A673 (cell line): ENCODE data around the gene PRKCSH. TPM values are rescaled to one million over a fixed set of nuclear protein-coding genes. Genes with fewer than 3 reads are reported as not detected.
A peak's percentile ranks its signal among the peaks of the same experiment; 100 is the strongest.
"Not testable (repeated sequence)": the region's sequence is repeated elsewhere in the genome, so short reads cannot be mapped to it uniquely, and the experiment has no call there.

Experiments used
- BruUV-seq: library from RNA; stranded (reverse); fragments of 400-500 nt; replicated peaks from 2 replicates; lab custom pipeline; 2021; lab: Mats Ljungman, UMichigan
- CTCF ChIA-PET: fragments of 300-600 bp; sonication (Branson Sonifier 250); formaldehyde crosslinking; loops from one replicate; lab custom pipeline; 2022; ENCODE audit warnings: antibody characterized with exemption; lab: Charles Lee
- POLR2A ChIA-PET: fragments of 300-600 bp; sonication (Branson Sonifier 250); formaldehyde crosslinking; loops from one replicate; lab custom pipeline; 2022; ENCODE audit warnings: antibody characterized with exemption; ENCODE audit not compliant: low non-redundant PET; lab: Charles Lee
- DNase-seq: peaks from one replicate; pipeline ENCODE4 v3.0.0-alpha.2; 2015; ENCODE audit warnings: low spot score
- H3K27ac ChIP-seq: fragments of 200-600 bp; sonication (generic); 2 replicates; pipeline ENCODE4 v1.5.1; 2016; ENCODE audit warnings: mixed run types, low read depth, mild to moderate bottlenecking, mixed read lengths, antibody characterized with exemption, low read length; ENCODE audit not compliant: poor library complexity, severe bottlenecking
- H3K27me3 ChIP-seq: fragments of 200-600 bp; sonication (generic); replicated peaks from 2 replicates; pipeline ENCODE4 v1.6.1; 2017; ENCODE audit warnings: mixed run types, low read depth, mild to moderate bottlenecking, mixed read lengths, antibody characterized with exemption, low read length; ENCODE audit not compliant: insufficient read depth, poor library complexity
- H3K36me3 ChIP-seq: fragments of 200-600 bp; sonication (generic); 2 replicates; pipeline ENCODE4 v1.6.1; 2016; ENCODE audit warnings: mixed run types, mild to moderate bottlenecking, mixed read lengths, antibody characterized with exemption, low read length; ENCODE audit not compliant: insufficient read depth, poor library complexity, severe bottlenecking
- H3K4me1 ChIP-seq: fragments of 200-600 bp; sonication (generic); 2 replicates; pipeline ENCODE4 v1.6.1; 2017; ENCODE audit warnings: mixed run types, mild to moderate bottlenecking, mixed read lengths, antibody characterized with exemption, low read length; ENCODE audit not compliant: insufficient read depth, poor library complexity, severe bottlenecking
- H3K4me3 ChIP-seq: fragments of 200-600 bp; sonication (generic); 2 replicates; pipeline ENCODE4 v1.5.1; 2016; ENCODE audit warnings: low read depth, mixed run types, mild to moderate bottlenecking, mixed read lengths, low read length; ENCODE audit not compliant: poor library complexity, severe bottlenecking
- H3K9me3 ChIP-seq: fragments of 200-600 bp; sonication (generic); 2 replicates; pipeline ENCODE4 v1.6.1; 2016; ENCODE audit warnings: mixed run types, low read depth, mild to moderate bottlenecking, mixed read lengths, antibody characterized with exemption, low read length; ENCODE audit not compliant: poor library complexity, severe bottlenecking
- CTCF ChIP-seq: fragments of 300-800, 200-600 bp; sonication (generic); conservative IDR thresholded peaks from 2 replicates; pipeline ENCODE4 v1.5.1; 2017; ENCODE audit warnings: low read depth, mild to moderate bottlenecking, antibody characterized with exemption, low read length, moderate library complexity, mixed read lengths
- EZH2 ChIP-seq: fragments of 200-600 bp; sonication (generic); IDR thresholded peaks from 2 replicates; pipeline ENCODE4 v1.6.1; 2017; ENCODE audit warnings: borderline replicate concordance, low read depth, mild to moderate bottlenecking, mixed read lengths, antibody characterized with exemption, low read length; ENCODE audit not compliant: poor library complexity, severe bottlenecking
- intact Hi-C: fragments of 100-400 bp; cut with micrococcal nuclease; formaldehyde crosslinking; loops from one replicate; pipeline ENCODE4 v1.10.0; 2022; ENCODE audit not compliant: unreplicated experiment
- total RNA-seq: library from RNA; stranded (reverse); gene quantifications from 2 replicates; pipeline ENCODE4 v1.2.3, GENCODE V29; 2021

Gene PRKCSH
- total RNA-seq, 1 experiment from 2014 or later = 468 TPM

GRCh38 chr19:11451871-11452619 lies 16.6 kb downstream of the PRKCSH start:
- no TSS peak for BruUV-seq
- H3K27ac ChIP-seq = peak overlapping the region; percentile 58
- intact Hi-C loops = no loop called here

GRCh38 chr19:11452620-11453310 lies 17.3 kb downstream of the PRKCSH start:
- Histone ChIP-seq H3K9me3 (no peaks in the 10 kb centered on the region), H3K27me3 (no peaks in the 10 kb centered on the region), H3K4me3 (no peak overlapping the region), H3K4me1 (peaks cover 23% of the 10 kb centered on the region), H3K36me3 (peaks cover 8% of the 10 kb centered on the region), H3K27ac (peak overlapping the region; percentile 58)
- ChIA-PET CTCF (interaction anchor here (0.5 to 0.7 kb wide), 3 partner anchors 8 to 150 kb away, joined by 3 to 6 read pairs (median 3); no protein-coding TSS in a partner anchor), POLR2A (no interaction called here)
- DNase-seq = no peak
- BruUV-seq = no TSS peak
- TF ChIP-seq CTCF (peak; percentile 58), EZH2 (no peak)
- intact Hi-C loops = no loop called here

More at GRCh38 chr19:11451871-11452619, 16.6 kb downstream of the PRKCSH start:
- TF ChIP-seq CTCF (no peak), EZH2 (no peak)
- ChIA-PET CTCF (interaction anchor here (0.5 to 1.0 kb wide), 6 partner anchors 9 to 149 kb away, joined by 3 to 6 read pairs (median 4); no protein-coding TSS in a partner anchor), POLR2A (interaction anchor here (0.6 kb wide), 1 partner anchor 248 kb away, joined by 3 read pairs; no protein-coding TSS in a partner anchor)
- Histone ChIP-seq H3K4me3 (no peak overlapping the region), H3K27me3 (no peaks in the 10 kb centered on the region), H3K9me3 (no peaks in the 10 kb centered on the region), H3K4me1 (peaks cover 17% of the 10 kb centered on the region), H3K36me3 (peaks cover 15% of the 10 kb centered on the region)
- DNase-seq = peak; percentile 40

GRCh38 chr19:11453468-11454341 lies 18.3 kb downstream of the PRKCSH start:
- intact Hi-C loops = no loop called here
- H3K4me1 ChIP-seq = peaks cover 23% of the 10 kb centered on the region
- H3K36me3 ChIP-seq = peaks cover 3% of the 10 kb centered on the region
- BruUV-seq = no TSS peak
- H3K27me3 ChIP-seq = no peaks in the 10 kb centered on the region
- TF ChIP-seq EZH2 (no peak), CTCF (peak; percentile 73)
- DNase-seq = peak; percentile 50
- H3K9me3 ChIP-seq = no peaks in the 10 kb centered on the region
- H3K27ac ChIP-seq = no peak overlapping the region
- no peak overlapping the region for H3K4me3 ChIP-seq
- ChIA-PET CTCF (no interaction called here), POLR2A (no interaction called here)

- intact Hi-C loops, H3K36me3 ChIP-seq, BruUV-seq, CTCF ChIA-PET, H3K27me3 ChIP-seq, H3K9me3 ChIP-seq, DNase-seq, POLR2A ChIA-PET, H3K4me3 ChIP-seq, H3K27ac ChIP-seq: not testable (repeated sequence)
- H3K4me1 ChIP-seq = peaks cover 23% of the 10 kb centered on the region
These were observed 19.8 kb downstream of the PRKCSH start for GRCh38 chr19:11455233-11455554.
